Measurements from ENCODE around the gene ZNF74.

Gene ZNF74

DNA sequence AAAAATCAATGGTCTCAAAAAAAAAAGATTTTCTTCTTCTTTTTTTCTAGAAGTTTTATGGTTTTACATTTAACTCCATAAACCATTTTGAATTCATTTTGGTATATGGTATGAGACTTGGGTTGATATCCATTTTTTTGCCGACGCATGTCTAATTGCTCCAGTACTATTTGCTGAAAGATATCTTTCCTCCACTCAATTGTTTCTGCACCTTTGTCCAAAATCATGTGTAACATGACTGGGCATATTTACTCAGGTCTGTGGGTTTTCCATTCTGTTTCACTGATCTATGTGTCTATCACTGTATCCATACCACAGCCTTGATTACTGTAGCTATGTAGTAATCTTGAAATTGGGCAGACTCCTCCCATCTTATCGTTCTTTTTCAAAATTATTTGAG is 59.3 kb downstream of the ZNF74 start:
- no peak for DNase-seq (ENCODE audit: low read depth)
- no peak for TF ChIP-seq MYC (IDR thresholded peaks at IDR 0.05; ENCODE audit: low read depth, low read length)
- TF ChIP-seq, protein P1, sequence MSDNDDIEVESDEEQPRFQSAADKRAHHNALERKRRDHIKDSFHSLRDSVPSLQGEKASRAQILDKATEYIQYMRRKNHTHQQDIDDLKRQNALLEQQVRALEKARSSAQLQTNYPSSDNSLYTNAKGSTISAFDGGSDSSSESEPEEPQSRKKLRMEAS (IDR thresholded peaks at IDR 0.05; ENCODE audit: low read depth, low read length): no peak
- TF ChIP-seq, protein P2, sequence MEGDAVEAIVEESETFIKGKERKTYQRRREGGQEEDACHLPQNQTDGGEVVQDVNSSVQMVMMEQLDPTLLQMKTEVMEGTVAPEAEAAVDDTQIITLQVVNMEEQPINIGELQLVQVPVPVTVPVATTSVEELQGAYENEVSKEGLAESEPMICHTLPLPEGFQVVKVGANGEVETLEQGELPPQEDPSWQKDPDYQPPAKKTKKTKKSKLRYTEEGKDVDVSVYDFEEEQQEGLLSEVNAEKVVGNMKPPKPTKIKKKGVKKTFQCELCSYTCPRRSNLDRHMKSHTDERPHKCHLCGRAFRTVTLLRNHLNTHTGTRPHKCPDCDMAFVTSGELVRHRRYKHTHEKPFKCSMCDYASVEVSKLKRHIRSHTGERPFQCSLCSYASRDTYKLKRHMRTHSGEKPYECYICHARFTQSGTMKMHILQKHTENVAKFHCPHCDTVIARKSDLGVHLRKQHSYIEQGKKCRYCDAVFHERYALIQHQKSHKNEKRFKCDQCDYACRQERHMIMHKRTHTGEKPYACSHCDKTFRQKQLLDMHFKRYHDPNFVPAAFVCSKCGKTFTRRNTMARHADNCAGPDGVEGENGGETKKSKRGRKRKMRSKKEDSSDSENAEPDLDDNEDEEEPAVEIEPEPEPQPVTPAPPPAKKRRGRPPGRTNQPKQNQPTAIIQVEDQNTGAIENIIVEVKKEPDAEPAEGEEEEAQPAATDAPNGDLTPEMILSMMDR (IDR thresholded peaks at IDR 0.05; ENCODE audit: low read depth, low read length): no peak
- no peak for TF ChIP-seq POLR2A (IDR thresholded peaks at IDR 0.05; ENCODE audit: extremely low read depth, insufficient read length)
- H3K4me3 ChIP-seq (ENCODE audit: low read depth, low read length): no peak overlapping the region

DNA sequence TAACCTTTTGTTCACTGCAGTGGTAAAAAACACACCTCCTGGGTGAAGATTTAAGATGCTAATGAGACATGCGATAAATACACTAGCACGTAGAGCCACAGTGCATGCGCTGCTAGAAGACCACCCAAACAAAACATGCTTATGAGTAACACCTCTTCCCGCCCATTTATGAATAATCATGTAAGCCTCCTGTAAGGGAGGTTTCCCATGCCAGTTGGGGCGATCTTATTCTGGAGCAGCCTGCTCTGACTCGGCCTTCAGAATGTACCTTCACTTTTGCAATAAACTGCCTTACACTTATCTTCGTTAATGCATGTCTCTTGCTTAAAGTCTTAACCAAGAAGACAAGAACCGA is 61.7 kb downstream of the ZNF74 start:
- H3K4me3 ChIP-seq (ENCODE audit: low read depth, low read length): no peak overlapping the region
- TF ChIP-seq, protein P1 (IDR thresholded peaks at IDR 0.05; ENCODE audit: low read depth, low read length): no peak
- TF ChIP-seq, protein P2 (IDR thresholded peaks at IDR 0.05; ENCODE audit: low read depth, low read length): no peak
- TF ChIP-seq POLR2A (IDR thresholded peaks at IDR 0.05; ENCODE audit: extremely low read depth, insufficient read length) (no peak), MYC (IDR thresholded peaks at IDR 0.05; ENCODE audit: low read depth, low read length) (no peak)
- no peak for DNase-seq (ENCODE audit: low read depth)

DNA sequence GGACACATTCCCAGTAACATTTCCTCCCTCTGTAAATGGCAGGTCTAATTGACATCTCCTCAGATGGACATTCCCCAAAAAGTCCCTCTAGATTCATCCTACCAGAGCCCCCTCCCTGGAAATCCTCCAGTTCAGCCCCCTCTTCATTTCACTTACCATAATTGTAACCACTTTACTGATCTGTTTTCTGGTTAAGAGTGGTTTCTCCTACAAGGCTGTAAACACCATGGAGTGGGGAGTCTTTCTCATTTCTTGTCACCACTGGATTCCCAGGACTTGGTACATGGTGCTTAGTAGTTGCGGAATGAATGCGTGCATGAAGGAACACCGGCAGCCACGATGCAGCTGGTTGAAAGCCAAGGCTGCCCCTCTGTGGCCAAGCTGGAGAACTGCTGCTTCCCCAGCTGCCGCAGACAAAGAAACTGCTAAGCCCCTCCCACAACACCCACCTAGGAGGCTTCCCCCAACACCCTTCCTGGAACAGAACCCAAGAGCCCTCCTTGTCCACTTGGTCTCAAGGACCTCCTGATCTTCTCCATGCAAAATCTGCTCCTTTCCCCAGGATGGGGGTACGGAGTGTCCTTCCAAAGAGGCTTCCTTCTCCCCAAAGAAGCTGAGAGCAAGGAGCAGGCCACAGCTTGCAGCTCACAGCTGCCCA is 62.2 kb downstream of the ZNF74 start:
- DNase-seq (ENCODE audit: low read depth): peak; percentile 81
- TF ChIP-seq, protein P2 (IDR thresholded peaks at IDR 0.05; ENCODE audit: low read depth, low read length): peak; percentile 89
- TF ChIP-seq MYC (IDR thresholded peaks at IDR 0.05; ENCODE audit: low read depth, low read length) (peak; percentile 53), POLR2A (IDR thresholded peaks at IDR 0.05; ENCODE audit: extremely low read depth, insufficient read length) (no peak)
- TF ChIP-seq, protein P1 (IDR thresholded peaks at IDR 0.05; ENCODE audit: low read depth, low read length): peak; percentile 68
- H3K4me3 ChIP-seq (ENCODE audit: low read depth, low read length): no peak overlapping the region

DNA sequence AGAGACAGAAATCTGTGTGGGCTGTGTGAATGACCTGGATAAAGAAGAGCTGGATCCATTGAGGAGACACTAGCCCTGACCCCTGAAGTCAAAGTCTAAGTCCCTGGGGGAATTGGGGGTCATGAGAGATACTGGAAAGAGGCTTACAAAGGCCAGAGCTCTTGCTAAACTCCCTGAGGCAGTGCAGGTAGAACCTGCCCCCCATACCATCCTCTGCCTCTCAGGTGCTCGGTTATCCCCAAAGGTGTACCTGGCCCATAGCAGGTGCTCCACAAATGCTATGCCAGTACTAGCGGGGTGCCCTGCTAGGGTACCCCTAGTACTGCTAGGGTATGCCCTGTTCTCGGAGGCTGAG is 62.7 kb downstream of the ZNF74 start:
- no peak for TF ChIP-seq POLR2A (IDR thresholded peaks at IDR 0.05; ENCODE audit: extremely low read depth, insufficient read length)
- TF ChIP-seq, protein P1 (IDR thresholded peaks at IDR 0.05; ENCODE audit: low read depth, low read length): no peak
- TF ChIP-seq, protein P2 (IDR thresholded peaks at IDR 0.05; ENCODE audit: low read depth, low read length): no peak
- no peak for TF ChIP-seq MYC (IDR thresholded peaks at IDR 0.05; ENCODE audit: low read depth, low read length)
- no peak overlapping the region for H3K4me3 ChIP-seq (ENCODE audit: low read depth, low read length)
- no peak for DNase-seq (ENCODE audit: low read depth)

DNA sequence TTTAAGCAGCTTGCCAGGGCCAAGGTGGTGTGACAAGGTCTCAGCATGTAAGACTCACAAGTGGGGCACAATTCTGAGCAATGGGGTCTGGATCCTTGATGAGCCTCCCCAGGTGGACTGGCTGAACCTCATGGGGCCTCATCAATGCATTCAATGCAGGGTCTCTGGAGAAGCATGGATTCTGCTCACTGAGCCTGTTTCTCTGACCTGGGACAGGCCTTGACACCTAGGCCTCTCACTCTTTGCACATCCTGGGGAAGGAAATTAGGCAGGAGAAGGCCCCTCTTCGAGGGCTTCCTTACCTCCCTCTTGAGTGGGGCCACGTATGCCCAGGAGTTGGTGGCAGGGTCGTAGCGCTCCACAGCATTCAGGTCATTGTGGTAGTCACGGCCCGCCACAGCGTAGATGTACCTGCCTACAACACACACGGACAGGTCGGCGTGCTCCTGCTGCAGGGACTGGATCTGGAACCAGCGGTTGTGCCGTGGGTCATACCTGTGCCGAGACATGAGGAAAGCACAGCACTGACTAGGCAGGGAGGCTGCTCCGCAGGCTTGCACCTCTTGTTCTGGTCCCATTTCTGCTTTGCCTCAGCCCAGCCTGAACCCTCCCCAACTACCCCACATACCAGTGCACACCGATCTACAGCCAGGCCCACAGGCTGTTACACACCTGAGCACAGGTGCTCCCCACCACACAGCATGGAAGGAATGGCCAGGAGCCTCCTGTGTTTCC is 63.7 kb downstream of the ZNF74 start:
- no peak overlapping the region for H3K4me3 ChIP-seq (ENCODE audit: low read depth, low read length)
- TF ChIP-seq MYC (IDR thresholded peaks at IDR 0.05; ENCODE audit: low read depth, low read length): no peak
- TF ChIP-seq, protein P1 (IDR thresholded peaks at IDR 0.05; ENCODE audit: low read depth, low read length): no peak
- TF ChIP-seq, protein P2 (IDR thresholded peaks at IDR 0.05; ENCODE audit: low read depth, low read length): no peak
- no peak for TF ChIP-seq POLR2A (IDR thresholded peaks at IDR 0.05; ENCODE audit: extremely low read depth, insufficient read length)

More for the DNA sequence above, 63.7 kb downstream of the ZNF74 start:
- no peak for DNase-seq (ENCODE audit: low read depth)
